ENCODE data around the gene MXI1.
A peak's percentile ranks its signal among the peaks of the same experiment; 100 is the strongest.

Gene MXI1

GRCh38 chr10:110216942-110217661 is 9.7 kb downstream of the MXI1 start:
- no peak for DNase-seq

GRCh38 chr10:110217662-110218008 is 10.2 kb downstream of the MXI1 start:
- no peak for DNase-seq

GRCh38 chr10:110218632-110219031 is 11.2 kb downstream of the MXI1 start:
- no peak for DNase-seq

- no peak for DNase-seq
Measured at GRCh38 chr10:110219884-110220283, 12.5 kb downstream of the MXI1 start.

GRCh38 chr10:110220398-110220797 is 13.0 kb downstream of the MXI1 start:
- no peak for DNase-seq

- no peak for DNase-seq
Measured at GRCh38 chr10:110221044-110221720, 13.8 kb downstream of the MXI1 start.

GRCh38 chr10:110221721-110222261 is 14.4 kb downstream of the MXI1 start:
- DNase-seq, result peak; percentile 82

- DNase-seq, result no peak
Measured at GRCh38 chr10:110222641-110223297, 15.4 kb downstream of the MXI1 start.

GRCh38 chr10:110223298-110223925 is 16.0 kb downstream of the MXI1 start:
- DNase-seq, result no peak

GRCh38 chr10:110224992-110225391 is 17.6 kb downstream of the MXI1 start:
- no peak for DNase-seq

- DNase-seq, result no peak
Measured at GRCh38 chr10:110225441-110225755, 18.0 kb downstream of the MXI1 start.

- DNase-seq, result peak; percentile 91
Measured at GRCh38 chr10:110225756-110226542, 18.5 kb downstream of the MXI1 start.

GRCh38 chr10:110226543-110226925 is 19.1 kb downstream of the MXI1 start:
- DNase-seq, result peak; percentile 96

- peak; percentile 77 for DNase-seq
Measured at GRCh38 chr10:110226926-110227641, 19.7 kb downstream of the MXI1 start.

- DNase-seq, result no peak
Measured at GRCh38 chr10:110228066-110228465, 20.7 kb downstream of the MXI1 start.

GRCh38 chr10:110229155-110229554 is 21.8 kb downstream of the MXI1 start:
- no peak for DNase-seq

GRCh38 chr10:110233846-110234245 is 26.4 kb downstream of the MXI1 start:
- DNase-seq, result no peak

- DNase-seq, result no peak
Measured at GRCh38 chr10:110237894-110238480, 30.6 kb downstream of the MXI1 start.

- no peak for DNase-seq
Measured at GRCh38 chr10:110239892-110240291, 32.5 kb downstream of the MXI1 start.

GRCh38 chr10:110241407-110241806 is 34.0 kb downstream of the MXI1 start:
- DNase-seq, result no peak

GRCh38 chr10:110241841-110242240 is 34.4 kb downstream of the MXI1 start:
- DNase-seq, result no peak

GRCh38 chr10:110242511-110242910 is 35.1 kb downstream of the MXI1 start:
- no peak for DNase-seq
